K562 (cell line): ENCODE measurements around the gene PRR16. TPM values are rescaled to one million over a fixed set of nuclear protein-coding genes. Genes with fewer than 3 reads are reported as not detected.

Experiments
- KHSRP ChIP-seq: fragments of 450-650 bp; IDR thresholded peaks from 2 replicates; pipeline ENCODE4 v1.6.1; 2017
- KLF1 ChIP-seq: fragments of 450-650 bp; IDR thresholded peaks from 2 replicates; pipeline ENCODE4 v1.6.1; 2016; ENCODE audit warnings: missing genetic modification characterization, missing compliant biosample characterization
- NBN ChIP-seq: fragments of 450-650 bp; IDR thresholded peaks from 2 replicates; pipeline ENCODE4 v1.6.1; 2016; ENCODE audit warnings: low read depth, mild to moderate bottlenecking
- SUPT5H ChIP-seq: fragments of 450-650 bp; IDR thresholded peaks from 2 replicates; pipeline ENCODE4 v1.6.1; 2016
- TAF1 ChIP-seq: IDR thresholded peaks from 2 replicates; pipeline ENCODE4 v1.6.1; 2011; ENCODE audit warnings: mild to moderate bottlenecking, low read length, moderate library complexity; ENCODE audit not compliant: insufficient read depth, control insufficient read depth, severe bottlenecking; ENCODE audit errors: extremely low read depth
- XRCC5 ChIP-seq: fragments of 200-400 bp; formaldehyde crosslinking; IDR thresholded peaks from 2 replicates; pipeline ENCODE4 v1.6.1; 2017; ENCODE audit warnings: low read depth, mild to moderate bottlenecking, low read length
- polyA plus RNA-seq, 8 experiments: library from polyadenylated mRNA; depleted of rRNA in 4 of 8; stranded (reverse) in 5 of 8; unstranded in 3 of 8; fragments of >200 nt; fragmentation: Nextera tagmentation in 2 of 8; fragmentation: Illumina TruSeq in 1 of 8; extraction: Ambion mirVana in 2 of 8; extraction: Trizol in 1 of 8; gene quantifications; 2 replicates each; pipeline versions ENCODE4 v1.2.1 to v1.2.3, GENCODE V29; 2011 to 2014; ENCODE audit warnings: inconsistent platforms in 1 of 8, missing spikeins in 1 of 8
- total RNA-seq, 7 experiments: library from RNA; depleted of rRNA in 6 of 7; stranded (reverse); fragments of >200 nt in 6 of 7; fragmentation: Illumina TruSeq in 2 of 7; extraction: Trizol in 2 of 7; gene quantifications; 2 replicates each; pipeline versions ENCODE4 v1.2.1 to v1.2.3, GENCODE V29; 2011 to 2021; ENCODE audit warnings: low replicate concordance in 1 of 7
- TF ChIP-seq, protein P1 (sequence below): fragments of 450-650 bp; IDR thresholded peaks from 2 replicates; pipeline ENCODE4 v1.6.1; 2016; ENCODE audit warnings: mild to moderate bottlenecking, moderate library complexity
- TF ChIP-seq, protein P2 (sequence below), 3 experiments: fragments of 200-800 bp in 1 of 3; sonication (Bioruptor generic) in 1 of 3; sonication (generic) in 1 of 3; formaldehyde crosslinking in 1 of 3; IDR thresholded peaks; 2 replicates each; pipeline versions ENCODE4 v1.6.1 to v1.8.0; 2016 to 2022; ENCODE audit warnings: mild to moderate bottlenecking in 2 of 3, missing compliant biosample characterization in 2 of 3, missing genetic modification characterization in 2 of 3, missing genetic modification reagents in 1 of 3

Gene PRR16
- total and polyA plus RNA-seq, 9 of the 15 experiments (the other 6 are each of a cell fraction or from before 2014, with no cell fraction given): 0.61 to 10.1 (median 3.3) TPM

GRCh38 chr5:120512791-120513650 is 48.9 kb downstream of the PRR16 start (continued):
- TF ChIP-seq, protein P1, sequence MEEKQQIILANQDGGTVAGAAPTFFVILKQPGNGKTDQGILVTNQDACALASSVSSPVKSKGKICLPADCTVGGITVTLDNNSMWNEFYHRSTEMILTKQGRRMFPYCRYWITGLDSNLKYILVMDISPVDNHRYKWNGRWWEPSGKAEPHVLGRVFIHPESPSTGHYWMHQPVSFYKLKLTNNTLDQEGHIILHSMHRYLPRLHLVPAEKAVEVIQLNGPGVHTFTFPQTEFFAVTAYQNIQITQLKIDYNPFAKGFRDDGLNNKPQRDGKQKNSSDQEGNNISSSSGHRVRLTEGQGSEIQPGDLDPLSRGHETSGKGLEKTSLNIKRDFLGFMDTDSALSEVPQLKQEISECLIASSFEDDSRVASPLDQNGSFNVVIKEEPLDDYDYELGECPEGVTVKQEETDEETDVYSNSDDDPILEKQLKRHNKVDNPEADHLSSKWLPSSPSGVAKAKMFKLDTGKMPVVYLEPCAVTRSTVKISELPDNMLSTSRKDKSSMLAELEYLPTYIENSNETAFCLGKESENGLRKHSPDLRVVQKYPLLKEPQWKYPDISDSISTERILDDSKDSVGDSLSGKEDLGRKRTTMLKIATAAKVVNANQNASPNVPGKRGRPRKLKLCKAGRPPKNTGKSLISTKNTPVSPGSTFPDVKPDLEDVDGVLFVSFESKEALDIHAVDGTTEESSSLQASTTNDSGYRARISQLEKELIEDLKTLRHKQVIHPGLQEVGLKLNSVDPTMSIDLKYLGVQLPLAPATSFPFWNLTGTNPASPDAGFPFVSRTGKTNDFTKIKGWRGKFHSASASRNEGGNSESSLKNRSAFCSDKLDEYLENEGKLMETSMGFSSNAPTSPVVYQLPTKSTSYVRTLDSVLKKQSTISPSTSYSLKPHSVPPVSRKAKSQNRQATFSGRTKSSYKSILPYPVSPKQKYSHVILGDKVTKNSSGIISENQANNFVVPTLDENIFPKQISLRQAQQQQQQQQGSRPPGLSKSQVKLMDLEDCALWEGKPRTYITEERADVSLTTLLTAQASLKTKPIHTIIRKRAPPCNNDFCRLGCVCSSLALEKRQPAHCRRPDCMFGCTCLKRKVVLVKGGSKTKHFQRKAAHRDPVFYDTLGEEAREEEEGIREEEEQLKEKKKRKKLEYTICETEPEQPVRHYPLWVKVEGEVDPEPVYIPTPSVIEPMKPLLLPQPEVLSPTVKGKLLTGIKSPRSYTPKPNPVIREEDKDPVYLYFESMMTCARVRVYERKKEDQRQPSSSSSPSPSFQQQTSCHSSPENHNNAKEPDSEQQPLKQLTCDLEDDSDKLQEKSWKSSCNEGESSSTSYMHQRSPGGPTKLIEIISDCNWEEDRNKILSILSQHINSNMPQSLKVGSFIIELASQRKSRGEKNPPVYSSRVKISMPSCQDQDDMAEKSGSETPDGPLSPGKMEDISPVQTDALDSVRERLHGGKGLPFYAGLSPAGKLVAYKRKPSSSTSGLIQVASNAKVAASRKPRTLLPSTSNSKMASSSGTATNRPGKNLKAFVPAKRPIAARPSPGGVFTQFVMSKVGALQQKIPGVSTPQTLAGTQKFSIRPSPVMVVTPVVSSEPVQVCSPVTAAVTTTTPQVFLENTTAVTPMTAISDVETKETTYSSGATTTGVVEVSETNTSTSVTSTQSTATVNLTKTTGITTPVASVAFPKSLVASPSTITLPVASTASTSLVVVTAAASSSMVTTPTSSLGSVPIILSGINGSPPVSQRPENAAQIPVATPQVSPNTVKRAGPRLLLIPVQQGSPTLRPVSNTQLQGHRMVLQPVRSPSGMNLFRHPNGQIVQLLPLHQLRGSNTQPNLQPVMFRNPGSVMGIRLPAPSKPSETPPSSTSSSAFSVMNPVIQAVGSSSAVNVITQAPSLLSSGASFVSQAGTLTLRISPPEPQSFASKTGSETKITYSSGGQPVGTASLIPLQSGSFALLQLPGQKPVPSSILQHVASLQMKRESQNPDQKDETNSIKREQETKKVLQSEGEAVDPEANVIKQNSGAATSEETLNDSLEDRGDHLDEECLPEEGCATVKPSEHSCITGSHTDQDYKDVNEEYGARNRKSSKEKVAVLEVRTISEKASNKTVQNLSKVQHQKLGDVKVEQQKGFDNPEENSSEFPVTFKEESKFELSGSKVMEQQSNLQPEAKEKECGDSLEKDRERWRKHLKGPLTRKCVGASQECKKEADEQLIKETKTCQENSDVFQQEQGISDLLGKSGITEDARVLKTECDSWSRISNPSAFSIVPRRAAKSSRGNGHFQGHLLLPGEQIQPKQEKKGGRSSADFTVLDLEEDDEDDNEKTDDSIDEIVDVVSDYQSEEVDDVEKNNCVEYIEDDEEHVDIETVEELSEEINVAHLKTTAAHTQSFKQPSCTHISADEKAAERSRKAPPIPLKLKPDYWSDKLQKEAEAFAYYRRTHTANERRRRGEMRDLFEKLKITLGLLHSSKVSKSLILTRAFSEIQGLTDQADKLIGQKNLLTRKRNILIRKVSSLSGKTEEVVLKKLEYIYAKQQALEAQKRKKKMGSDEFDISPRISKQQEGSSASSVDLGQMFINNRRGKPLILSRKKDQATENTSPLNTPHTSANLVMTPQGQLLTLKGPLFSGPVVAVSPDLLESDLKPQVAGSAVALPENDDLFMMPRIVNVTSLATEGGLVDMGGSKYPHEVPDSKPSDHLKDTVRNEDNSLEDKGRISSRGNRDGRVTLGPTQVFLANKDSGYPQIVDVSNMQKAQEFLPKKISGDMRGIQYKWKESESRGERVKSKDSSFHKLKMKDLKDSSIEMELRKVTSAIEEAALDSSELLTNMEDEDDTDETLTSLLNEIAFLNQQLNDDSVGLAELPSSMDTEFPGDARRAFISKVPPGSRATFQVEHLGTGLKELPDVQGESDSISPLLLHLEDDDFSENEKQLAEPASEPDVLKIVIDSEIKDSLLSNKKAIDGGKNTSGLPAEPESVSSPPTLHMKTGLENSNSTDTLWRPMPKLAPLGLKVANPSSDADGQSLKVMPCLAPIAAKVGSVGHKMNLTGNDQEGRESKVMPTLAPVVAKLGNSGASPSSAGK: no peak
- TF ChIP-seq TAF1 (peak; percentile 37), KHSRP (no peak), XRCC5 (no peak), NBN (no peak; the same call in 1 of the 2 replicates), KLF1 (tag) (no peak), SUPT5H (peak; percentile 58)
- TF ChIP-seq, protein P2, sequence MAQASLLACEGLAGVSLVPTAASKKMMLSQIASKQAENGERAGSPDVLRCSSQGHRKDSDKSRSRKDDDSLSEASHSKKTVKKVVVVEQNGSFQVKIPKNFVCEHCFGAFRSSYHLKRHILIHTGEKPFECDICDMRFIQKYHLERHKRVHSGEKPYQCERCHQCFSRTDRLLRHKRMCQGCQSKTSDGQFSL (CRISPR knock-in tag; IDR thresholded peaks at IDR 0.05): no peak
- TF ChIP-seq, protein P2 (tag; IDR thresholded peaks at IDR 0.05): no peak
